CD4-positive, alpha-beta T cell treated with Interleukin-12 subunit alpha and Interleukin-12 subunit beta, for 1 hour (primary cell): ENCODE results near the gene ARFGAP1.

Experiments used
- DNase-seq: peaks from one replicate; pipeline ENCODE4 v3.0.0-alpha.2; 2020

Gene ARFGAP1

DNA sequence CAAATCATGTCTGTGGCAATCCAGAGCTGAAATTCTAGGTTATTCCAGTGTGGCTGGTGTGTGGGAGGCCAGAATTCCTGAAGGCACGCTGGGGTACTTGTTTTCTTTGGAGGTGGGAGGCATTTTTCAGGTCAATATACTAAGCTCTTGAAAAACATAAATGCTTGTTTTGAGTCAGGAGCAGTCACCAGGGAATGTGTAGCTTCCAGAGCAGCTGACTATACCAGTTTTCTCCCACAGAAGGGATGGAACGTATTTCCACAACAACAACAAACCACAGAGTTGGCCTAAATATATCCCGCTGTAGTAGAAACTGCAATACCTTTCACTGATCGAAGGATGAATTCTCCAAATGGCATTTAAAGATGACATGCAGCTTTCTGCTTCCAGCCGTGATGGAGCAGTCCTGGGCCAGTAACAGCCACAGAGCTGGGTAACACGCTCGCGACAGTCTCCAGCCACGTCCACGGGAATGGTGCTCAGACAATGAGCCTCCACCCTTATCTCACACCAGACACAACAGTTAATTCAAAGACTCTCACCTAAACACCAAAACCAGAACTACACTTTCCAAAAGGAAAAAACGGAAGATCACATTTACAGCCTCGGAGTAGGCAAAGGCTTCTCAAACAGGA lies 65.3 kb downstream of the ARFGAP1 start:
- no peak for DNase-seq
